ENCODE results near the gene KIAA1217.

DNA sequence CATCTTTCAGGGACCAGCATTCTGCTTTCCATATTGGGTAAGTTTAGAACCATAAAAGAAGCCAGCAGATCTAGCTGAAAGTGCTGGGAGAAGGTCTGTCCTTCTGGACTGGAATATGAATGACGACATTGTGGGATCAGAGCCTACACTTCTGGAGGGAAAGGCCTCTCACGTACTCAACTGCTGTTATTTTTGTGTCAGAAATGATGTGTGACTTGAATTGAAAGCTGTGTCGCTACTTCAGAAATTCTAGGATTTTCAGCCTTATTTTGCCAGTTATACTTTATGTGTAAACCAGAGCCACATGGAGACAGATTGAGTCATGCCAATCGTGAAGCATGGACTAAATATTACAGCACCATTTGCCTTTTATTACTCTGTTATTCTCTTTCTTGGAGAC is 231.0 kb downstream of the KIAA1217 start:
- TF ChIP-seq, protein P1, sequence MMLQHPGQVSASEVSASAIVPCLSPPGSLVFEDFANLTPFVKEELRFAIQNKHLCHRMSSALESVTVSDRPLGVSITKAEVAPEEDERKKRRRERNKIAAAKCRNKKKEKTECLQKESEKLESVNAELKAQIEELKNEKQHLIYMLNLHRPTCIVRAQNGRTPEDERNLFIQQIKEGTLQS (CRISPR knock-in tag; conservative IDR thresholded peaks at IDR 0.05), result no peak
- TF ChIP-seq, protein P2, sequence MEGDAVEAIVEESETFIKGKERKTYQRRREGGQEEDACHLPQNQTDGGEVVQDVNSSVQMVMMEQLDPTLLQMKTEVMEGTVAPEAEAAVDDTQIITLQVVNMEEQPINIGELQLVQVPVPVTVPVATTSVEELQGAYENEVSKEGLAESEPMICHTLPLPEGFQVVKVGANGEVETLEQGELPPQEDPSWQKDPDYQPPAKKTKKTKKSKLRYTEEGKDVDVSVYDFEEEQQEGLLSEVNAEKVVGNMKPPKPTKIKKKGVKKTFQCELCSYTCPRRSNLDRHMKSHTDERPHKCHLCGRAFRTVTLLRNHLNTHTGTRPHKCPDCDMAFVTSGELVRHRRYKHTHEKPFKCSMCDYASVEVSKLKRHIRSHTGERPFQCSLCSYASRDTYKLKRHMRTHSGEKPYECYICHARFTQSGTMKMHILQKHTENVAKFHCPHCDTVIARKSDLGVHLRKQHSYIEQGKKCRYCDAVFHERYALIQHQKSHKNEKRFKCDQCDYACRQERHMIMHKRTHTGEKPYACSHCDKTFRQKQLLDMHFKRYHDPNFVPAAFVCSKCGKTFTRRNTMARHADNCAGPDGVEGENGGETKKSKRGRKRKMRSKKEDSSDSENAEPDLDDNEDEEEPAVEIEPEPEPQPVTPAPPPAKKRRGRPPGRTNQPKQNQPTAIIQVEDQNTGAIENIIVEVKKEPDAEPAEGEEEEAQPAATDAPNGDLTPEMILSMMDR (IDR thresholded peaks at IDR 0.05), result no peak
- TF ChIP-seq NR2C2 (CRISPR knock-in tag; IDR thresholded peaks at IDR 0.05), result no peak
